Stimulated activated CD8-positive, alpha-beta memory T cell treated with anti-CD3 and anti-CD28 coated beads, Interleukin-7, amount 100 ng/mL, for 1 hour (primary cell): ENCODE results near the gene DMD.
"Not testable (repeated sequence)": the region's sequence is repeated elsewhere in the genome, so short reads cannot be mapped to it uniquely, and the experiment has no call there.

Source experiments
- DNase-seq, 2 donors: peaks; one replicate each; pipeline ENCODE4 v3.0.0-alpha.2; 2020; ENCODE audit warnings: low read depth in 2 of 2

The DMD gene

DNA sequence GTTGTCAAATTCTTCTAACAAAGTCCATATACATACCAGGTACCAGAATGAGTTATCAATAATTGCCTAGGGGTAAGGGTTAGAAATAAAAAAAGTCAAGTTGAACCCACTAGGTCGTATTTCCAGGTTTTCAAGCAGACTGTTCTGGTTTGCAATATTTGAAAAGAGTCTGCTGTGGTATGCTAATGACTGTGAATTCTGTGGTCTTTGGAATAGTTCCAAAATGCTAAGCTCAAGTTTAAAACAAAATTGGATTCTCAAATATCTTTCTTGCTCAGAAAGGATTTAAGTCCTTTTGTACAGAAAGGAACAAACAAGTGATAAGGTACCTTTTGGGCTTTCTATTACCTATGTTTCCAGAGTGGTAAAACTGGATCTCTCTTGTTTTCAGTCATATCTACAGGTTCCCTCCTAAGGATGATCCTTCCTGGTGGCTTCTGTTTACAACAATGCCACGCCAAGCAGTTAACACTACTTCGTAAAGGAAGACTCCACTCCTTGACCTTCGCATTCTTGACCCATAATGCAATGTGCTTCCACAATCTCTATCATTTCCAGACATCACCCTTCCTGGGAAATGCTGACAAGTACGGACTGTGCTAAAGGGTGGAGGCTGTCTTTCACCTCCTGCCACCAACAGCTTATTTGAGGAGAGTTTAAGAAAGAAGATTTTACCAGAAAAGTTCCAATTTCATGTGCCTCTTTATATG is 1607.8 kb downstream of the DMD start:
- no peak for DNase-seq

DNA sequence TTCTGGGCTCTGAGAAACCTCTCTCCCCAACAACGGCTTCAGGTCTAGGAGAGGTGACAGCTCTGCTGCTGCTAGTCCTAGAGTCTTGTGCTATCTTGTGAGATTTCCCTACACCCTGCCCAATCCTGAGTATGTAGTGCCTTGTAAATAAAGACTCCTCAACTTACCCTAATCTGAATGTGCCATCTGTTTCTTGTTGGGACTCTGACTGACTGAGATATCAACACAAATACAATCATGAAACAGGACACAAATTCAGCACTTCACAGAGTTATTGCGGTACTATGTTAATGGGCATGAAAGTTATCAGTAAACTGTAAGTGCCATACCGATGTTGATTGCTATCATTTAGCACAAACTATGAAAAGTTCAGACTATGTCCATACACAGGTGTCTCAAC is 1610.5 kb downstream of the DMD start:
- DNase-seq = no peak

DNA sequence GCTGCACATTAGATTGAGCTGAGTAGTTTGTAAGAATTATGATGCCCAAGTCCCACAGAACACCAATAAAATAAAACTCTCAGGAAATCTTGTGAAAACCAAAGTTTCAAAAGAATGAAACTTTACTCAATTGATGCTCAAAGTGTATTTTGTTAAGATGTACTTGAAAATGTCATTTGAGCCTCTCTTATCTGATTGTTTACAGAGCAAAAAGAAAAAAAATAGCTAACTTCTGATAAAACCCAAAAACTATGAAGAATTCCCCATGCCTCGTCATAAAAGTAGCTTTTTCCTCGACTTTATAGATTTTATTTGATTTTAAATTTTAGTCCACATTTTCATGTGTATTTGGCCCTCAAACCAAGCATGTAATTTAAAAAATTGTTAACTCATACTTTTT is 1618.0 kb downstream of the DMD start:
- DNase-seq = no peak

DNA sequence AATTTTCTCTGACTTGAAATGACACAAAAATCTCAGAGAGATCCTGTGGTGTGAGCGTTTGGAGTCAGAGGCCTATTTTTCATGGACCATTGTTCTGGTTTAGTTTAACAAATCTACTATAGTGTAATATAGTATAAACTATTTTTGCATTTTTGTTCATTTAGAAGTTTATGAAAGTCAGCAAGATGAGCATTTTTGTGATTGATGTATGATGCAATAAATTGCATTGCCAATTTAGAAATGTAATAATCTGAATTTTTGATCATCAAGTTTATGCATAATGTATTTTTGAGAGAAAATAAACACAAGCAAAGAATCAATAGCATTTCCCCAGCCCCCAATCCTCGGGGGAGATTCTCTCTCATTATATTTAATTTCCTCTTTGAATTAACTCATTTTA is 1620.0 kb downstream of the DMD start:
- DNase-seq = no peak

DNA sequence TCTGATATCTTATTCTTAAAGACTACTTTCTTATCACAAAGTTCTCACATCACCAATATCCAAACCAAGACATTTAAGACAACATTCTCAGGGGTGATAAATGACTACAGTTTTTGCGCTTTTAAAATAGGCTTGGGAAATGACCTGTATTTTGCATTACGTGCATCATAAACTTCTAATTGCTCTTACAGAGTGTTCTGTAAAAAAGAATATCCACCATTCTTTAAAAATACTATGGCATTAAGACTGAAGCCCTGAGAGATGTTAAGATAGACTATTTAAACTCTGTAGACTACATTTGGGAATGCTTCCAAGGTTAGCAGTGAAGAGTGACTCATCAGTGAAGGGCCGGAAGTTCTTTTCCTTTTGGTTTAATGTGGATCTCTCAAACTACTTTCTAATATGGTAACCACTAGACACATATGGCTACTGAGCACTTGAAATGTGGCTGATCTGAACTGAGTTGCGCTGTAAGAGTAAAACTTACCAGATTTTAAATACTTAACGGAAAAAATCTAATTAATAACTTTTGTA is 1620.7 kb downstream of the DMD start:
- no peak for DNase-seq

DNA sequence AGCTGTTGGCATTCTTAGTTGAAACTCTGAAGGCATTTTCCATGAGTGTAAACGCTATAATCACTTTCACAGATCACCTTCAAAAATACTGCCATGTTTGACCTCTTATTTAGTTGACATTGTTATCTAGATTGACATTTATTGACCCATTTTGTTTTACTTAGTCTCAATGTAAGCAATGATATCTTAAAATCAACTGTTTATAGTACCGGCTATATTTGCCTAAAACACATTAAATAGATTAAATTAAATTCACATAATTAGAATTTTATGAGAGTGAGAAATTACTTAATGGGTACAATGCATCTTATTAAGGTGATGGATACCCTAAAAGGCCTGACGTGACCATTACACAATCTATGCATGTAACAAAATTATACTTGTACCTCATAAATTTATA is 1621.8 kb downstream of the DMD start:
- no peak for DNase-seq

DNA sequence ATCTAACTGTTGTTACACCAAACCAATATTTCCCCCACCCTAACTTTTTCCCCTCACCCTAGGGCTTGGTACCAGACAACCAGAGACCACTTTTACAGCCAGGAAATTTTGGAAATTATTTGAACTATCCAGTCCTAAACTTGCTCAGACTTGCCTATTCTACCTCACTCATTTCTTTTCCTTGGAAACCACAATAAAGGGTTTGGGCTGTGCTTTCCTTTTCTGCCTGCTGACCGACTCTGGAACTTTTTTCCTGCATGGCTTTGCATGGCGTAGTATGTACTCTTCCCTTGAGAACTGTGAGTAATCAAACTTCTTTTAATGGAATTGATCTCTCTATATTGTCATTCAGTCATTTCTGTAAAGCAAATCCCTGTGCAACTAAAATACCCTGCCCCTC is 1623.0 kb downstream of the DMD start:
- no peak for DNase-seq

DNA sequence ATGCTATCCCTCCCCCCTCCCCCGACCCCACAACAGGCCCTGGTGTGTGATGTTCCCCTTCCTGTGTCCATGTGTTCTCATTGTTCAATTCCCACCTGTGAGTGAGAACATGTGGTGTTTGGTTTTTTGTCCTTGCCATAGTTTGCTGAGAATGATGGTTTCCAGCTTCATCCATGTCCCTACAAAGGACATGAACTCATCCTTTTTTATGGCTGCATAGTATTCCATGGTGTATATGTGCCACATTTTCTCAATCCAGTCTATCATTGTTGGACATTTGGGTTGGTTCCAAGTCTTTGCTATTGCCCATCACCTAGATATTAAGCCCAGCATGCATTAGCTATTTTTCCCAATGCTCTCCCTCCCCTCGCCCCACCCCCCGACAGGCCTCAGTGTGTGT is 1627.5 kb downstream of the DMD start:
- not testable (repeated sequence) for DNase-seq

DNA sequence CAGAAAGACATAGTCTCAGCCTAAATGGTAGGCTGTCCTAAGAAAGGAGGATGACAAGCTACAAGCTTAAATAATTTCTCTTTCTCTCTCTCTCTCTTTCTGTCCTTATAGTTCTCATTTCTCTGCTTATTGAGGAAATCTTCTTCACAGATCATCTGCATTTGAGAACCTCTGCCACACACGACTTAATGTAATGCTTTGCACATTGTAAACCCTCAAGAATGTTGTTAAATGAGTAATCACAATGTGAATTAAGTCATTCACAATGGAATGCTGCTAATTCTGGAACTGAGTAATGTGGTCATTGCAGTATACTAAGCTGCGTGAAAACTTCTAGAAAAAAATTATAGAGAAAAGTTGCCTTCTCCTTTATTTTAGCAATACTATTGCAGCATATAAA is 1630.6 kb downstream of the DMD start:
- no peak for DNase-seq

DNA sequence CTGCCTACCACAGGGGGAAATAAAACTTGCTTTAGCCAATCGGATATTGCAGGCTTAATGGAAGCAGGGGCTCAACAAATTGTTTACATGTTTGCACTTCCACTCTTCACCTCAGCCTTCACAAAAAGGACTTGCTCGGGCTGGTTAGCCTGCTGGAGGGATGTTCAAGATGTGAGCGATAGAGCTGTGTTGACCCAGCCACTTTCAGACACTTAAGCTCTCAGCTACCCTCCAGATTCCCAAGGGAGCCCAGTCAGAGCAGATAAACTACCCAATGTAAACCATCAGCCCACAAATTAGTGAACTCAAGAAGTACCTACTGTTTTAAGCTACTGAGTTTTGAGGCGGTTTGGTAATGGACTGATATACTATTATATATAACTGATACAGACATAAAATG is 1631.1 kb downstream of the DMD start:
- no peak for DNase-seq

DNA sequence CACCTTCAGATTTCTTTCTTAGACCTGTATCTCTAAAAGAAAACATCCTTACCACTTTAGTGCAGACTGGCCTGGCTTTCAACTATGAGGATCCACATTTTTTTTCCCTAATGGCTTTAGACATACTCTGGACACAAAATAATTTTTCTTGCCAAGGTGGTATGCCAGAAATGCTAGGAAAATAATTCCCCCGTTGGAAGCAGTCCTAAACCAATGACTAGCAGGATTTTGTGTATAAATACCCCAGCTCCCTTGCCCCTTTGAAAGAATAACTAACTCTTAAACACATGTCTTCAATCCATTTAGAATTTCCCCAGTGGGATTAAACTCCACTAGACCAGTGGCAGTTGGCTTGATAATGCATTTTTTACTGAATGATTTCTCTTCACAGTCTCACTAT is 1639.0 kb downstream of the DMD start:
- no peak for DNase-seq

DNA sequence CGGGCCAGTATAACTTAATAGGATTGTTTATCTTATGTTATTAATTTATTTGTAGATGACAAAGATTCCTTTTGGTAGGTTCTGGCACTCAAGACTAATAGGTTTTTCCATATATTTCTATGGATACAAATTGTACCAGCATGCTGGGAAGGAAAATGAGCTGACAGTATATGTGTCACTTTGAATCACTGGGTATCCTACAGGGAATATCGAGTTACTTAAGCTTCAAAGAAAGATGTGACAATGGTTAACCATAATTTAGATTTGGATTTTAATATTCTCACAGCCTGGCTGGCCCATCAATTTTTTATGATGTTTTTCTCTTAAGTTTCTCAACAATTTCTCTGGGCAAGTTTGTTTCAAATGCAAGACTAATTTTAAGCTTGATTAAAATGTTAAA is 1640.7 kb downstream of the DMD start:
- DNase-seq = no peak

DNA sequence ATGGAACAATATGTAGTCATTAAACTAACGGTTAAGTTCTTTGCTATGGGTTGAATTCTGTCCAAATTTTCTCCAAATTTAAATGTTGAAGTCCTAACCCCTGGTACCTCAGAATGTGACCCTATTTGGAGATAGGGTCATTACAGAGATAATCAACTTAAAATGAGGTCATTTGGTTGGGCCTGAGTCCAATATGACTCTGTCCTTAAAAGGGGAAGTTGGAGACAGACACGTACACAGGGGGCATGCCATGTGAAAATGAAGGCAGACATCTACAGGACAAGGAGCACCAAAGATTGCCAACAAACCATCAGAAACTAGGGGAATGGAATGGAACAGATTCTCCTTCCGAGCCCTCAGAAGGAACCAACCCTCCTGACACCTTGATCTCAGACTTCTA is 1647.6 kb downstream of the DMD start:
- DNase-seq = no peak

DNA sequence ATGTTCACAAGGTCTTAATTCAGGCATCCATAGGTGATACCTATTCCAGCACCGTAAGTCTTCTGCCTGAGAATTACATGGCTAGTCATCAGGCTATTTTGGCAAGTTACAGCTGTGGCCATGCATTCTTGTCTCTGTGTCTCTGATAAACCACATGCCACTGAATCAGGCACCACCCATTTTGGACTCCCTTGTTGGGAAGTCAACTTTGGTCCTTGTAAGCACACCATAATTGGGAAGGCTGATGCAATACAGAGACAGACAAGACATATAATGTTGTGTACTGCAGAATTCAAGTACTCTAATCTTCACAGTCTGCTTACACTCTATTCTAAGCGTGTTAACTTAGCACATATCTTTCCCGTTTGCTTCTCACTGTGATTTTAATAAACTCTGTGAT is 1655.8 kb downstream of the DMD start:
- DNase-seq = no peak

DNA sequence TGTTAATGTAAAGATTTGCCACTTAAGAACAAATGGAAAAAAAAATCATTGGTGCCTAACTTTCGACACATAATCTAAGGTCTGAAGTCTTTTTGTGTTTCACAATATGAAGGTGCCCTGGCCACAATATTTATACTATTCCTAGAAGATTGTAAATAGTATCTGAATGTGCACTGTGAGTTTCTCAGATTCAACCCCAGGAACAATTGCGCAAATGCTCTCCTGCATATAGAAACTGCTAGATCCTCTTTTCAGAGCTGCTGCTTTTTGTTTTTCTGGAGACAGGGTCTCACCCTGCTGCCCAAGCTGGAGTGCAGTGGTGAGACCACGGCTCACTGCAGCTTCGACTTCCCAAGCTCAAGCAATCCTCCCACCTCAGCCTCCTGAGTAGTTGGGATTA is 1659.4 kb downstream of the DMD start:
- no peak for DNase-seq

DNA sequence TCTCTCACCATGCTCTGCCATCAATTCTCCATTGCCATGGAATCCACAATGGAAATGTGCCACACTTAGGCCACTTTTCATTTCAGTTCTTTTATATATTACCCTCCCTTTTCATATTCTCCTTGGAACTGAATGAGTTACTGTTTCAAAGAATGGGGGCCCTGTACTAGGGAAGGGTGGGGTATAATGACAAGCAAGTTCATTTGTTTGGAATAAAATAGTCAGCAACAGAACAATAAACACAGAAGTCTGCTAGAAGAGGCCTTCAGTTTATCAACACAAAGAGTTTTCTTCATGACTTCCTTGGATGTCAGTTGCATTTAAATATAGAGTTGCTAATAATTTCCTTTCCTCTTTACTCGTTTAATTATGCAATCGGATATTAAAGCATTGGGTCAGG is 1661.2 kb downstream of the DMD start:
- no peak for DNase-seq

DNA sequence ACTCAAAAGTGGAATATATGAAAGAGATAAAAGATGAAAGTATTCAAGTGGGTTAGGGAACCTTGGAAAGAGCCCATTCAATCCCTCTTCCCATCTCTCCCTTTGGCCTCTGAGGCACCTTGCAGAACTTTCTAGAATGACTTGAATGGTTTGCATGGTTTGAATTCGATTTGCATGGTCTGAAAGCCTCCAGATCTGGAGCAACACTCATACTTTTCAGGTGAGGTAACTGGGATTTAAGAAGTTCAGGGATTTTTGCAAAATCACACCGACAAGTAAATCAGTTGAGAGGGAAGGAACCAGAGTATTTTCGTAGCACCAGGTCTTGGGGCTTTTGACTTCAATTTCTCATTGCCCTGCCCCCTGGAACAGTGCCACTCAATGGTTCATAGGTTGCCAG is 1663.5 kb downstream of the DMD start:
- no peak for DNase-seq

DNA sequence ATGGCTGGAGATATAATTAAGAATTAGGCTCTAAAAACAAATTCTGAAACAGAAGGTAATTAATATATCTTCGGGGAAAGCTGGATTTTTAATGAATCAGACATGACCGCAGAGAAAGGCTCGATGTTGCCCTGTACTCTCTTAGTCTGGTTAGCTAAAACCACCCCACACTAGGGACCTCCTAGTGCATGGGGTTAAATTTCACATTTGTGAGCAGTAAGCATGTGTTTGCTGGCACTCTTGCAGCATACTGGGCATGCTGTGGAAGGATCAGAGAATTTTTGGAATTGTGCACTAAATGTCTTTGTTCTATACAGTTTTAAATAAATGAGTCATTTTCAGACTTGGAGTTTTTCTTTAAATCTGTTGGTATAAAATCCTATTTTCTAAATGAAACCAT is 1663.9 kb downstream of the DMD start:
- DNase-seq = no peak

DNA sequence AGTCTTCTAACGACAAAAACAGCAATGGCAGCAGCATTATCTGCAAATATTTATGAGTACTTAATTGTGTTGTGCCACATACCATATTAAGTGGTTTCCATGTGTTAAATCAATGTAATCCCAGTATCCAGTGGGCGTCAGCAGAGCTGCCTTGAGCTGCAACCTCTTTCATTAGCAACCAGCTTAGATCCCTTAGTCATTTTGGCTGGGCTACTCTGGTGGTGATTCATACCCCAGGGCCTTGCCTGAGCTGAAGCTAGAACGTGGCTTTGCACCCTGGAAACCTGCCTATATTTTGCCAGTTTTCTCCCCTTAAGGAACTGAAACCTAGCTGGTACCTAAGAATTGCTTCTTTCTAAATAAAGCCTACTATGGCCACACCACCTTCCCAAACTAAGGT is 1665.2 kb downstream of the DMD start:
- DNase-seq = no peak

DNA sequence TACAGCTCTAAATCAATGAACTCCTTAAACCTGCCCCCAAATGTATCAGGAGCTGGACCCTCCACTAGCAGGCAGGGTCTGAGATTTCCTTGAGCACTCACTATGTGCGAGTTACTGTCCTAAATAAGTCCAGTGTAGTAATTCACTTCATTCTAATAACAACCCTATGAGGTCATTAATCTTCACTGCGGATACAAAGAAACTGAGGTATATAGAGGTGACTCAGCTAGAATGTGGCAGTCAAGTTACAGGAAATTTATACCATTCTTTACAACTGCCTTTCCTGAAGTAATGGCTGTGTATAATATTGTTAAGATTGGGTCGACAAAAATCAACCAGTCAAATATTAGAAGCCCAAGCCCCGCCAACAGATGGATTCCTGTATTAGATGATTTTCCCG is 1665.6 kb downstream of the DMD start:
- DNase-seq = no peak

DNA sequence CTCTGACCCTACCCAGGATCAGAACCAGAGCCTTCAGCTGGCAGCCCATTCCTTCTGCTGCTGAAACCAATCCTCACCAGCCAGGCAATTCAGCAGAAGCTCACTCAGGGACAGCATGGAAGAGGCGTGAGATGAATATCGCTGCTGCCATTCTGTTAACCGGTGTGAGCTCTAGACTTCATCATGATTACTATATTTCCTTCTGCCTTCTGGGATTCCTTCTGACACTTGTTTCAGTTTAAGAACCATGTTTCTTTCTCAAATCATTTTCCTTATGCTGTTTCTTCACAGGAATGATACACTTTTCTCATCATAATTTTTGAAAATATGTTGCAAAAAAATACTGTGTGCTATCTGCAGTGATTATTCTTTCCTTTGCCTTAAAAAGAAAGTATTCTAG is 1666.2 kb downstream of the DMD start:
- DNase-seq = no peak

DNA sequence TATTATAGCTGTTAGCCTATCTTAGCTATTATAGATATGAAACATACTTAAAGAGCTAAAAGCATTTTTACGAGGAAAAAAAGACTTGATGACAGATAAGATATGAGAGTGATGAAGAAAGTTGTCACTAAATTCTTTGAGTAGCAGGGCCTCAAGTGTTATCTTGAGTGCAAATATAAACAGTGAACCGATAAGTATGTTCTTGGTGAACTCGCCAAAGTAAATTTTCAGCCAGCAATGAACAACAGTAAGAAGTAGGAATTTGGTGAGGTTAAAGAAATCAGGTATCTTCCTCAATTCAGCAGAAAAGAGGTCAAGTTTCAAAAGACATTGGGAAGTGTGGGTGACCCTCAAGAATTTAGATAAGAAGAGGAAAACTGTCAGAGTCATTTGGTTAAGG is 1667.7 kb downstream of the DMD start:
- no peak for DNase-seq

DNA sequence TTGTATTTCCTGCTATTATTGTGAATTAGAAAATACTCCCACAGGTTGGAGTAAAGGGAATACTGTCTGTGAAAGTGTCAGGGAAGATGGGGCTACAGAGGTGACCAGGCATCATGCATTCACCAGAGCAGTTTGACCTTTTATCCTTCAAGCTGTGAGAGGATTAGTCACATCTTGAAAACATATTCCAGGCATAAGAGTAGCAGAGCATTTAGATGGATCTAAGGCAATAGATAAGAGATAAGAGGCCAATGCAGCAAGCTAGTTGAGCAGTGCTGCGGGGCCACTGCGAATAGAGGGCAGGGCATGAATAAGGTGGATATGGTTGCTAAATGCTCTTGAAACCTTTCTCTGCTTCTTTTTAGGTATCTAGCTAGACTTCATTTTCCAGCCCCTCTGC is 1668.8 kb downstream of the DMD start:
- no peak for DNase-seq

DNA sequence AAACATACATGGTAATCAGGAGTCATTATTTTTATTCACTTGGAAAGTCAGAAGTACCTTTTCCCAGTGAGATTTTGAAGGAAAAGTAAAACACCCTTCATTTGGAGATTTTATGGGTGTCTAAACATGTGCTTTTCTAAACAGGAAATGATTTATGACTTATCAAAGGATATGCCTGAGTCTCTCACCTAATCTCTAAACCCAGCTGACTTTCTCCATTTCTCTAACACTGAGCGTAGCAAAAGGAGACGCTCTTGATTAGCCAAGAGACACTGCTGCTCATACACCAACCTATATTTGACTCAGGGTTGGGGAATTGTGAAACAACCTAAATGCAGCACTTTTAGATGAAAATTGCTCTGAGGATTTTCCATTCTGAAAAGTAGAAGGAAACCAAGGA is 1671.0 kb downstream of the DMD start:
- no peak for DNase-seq
